Epithelial cell of esophagus (primary cell): ENCODE data around the gene PPP1R14C.

Experiments used
- DNase-seq: peaks from one replicate; pipeline ENCODE4 v3.0.0; 2010; ENCODE audit warnings: low read depth
- H3K4me3 ChIP-seq: 2 replicates; pipeline ENCODE4 v1.5.1; 2011; ENCODE audit warnings: mild to moderate bottlenecking, low read length, control low read depth
- TF ChIP-seq, protein P1 (sequence below): IDR thresholded peaks from 2 replicates; pipeline ENCODE4 v1.5.1; 2011; ENCODE audit warnings: low read depth, mild to moderate bottlenecking, low read length, control low read depth, inconsistent platforms; ENCODE audit not compliant: insufficient read depth; ENCODE audit errors: missing control alignments

Gene PPP1R14C

GRCh38 chr6:150163970-150164369 lies 21.1 kb downstream of the PPP1R14C start:
- TF ChIP-seq, protein P1, sequence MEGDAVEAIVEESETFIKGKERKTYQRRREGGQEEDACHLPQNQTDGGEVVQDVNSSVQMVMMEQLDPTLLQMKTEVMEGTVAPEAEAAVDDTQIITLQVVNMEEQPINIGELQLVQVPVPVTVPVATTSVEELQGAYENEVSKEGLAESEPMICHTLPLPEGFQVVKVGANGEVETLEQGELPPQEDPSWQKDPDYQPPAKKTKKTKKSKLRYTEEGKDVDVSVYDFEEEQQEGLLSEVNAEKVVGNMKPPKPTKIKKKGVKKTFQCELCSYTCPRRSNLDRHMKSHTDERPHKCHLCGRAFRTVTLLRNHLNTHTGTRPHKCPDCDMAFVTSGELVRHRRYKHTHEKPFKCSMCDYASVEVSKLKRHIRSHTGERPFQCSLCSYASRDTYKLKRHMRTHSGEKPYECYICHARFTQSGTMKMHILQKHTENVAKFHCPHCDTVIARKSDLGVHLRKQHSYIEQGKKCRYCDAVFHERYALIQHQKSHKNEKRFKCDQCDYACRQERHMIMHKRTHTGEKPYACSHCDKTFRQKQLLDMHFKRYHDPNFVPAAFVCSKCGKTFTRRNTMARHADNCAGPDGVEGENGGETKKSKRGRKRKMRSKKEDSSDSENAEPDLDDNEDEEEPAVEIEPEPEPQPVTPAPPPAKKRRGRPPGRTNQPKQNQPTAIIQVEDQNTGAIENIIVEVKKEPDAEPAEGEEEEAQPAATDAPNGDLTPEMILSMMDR, result no peak
- no peak overlapping the region for H3K4me3 ChIP-seq
- no peak for DNase-seq

DNA sequence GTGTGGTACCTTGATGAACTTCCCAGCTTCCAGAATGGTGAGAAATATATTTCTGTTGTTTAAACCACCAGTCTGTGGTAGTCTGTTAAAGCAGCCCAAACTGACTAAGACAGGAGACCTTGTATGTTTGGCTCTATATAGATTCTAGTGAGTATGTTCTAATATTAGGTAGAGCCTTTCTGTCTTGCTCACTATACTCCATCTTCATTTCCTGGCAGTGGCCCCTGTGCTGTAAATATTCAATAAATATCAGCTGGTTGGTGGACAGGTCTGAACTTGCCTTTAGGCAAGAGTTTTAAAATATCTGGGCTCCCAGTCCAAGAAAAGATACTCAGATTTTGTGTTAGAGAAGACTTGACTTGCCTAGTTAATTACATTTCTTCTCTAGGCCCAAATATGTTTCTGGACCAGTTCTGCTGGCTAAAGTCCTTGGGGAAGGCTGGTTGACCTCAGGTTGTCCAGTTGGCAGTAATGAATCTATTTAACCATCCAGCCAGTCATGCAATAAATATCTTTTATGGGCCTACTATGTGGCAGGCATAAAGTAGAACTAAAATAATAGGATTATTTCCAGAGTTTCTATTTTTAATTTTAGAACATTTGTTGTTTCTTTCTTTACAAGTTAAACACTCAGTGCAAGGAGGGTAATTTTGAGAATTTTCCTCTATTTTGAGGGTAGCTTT lies 22.3 kb downstream of the PPP1R14C start:
- no peak overlapping the region for H3K4me3 ChIP-seq
- TF ChIP-seq, protein P1, result no peak
- DNase-seq, result peak; percentile 69

GRCh38 chr6:150167479-150167873 lies 24.6 kb downstream of the PPP1R14C start:
- no peak overlapping the region for H3K4me3 ChIP-seq
- TF ChIP-seq, protein P1, result no peak
- DNase-seq, result no peak

DNA sequence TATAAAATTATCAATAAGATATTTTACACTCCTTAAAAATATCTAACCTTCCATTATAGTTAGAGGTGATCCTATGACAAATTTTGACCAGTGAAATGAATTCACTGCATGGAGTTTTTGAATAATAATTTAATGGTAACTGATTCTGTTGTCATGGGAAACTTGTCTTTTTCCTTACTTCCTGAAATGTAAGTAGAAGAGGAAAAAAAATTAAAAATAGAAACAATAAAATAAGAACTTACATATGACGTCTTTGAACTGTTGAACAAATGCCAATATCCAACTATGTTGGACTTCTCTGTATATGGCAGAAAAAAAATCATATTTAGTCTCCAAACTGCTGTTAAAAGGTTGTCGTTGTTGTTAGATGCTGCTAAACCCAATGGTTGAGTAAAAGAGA lies 26.3 kb downstream of the PPP1R14C start:
- TF ChIP-seq, protein P1, result no peak

DNA sequence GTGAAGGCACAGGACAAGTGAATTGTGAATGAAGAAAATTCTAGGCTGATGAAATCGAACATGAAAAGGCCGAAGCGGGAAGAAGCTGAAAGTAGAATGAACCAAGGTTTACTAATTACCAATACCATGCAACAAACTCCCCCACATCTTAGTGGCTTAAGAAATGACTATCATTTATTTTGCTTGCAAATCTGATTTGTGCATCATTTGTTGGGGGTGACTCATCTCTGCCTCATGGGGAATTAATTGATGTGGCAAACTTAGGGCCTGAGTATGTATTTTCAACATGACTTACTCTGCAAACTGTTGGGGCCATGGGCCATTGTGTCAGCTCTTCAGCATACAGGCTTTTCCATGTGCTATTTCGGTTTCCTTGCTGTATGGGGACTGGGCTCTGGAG lies 26.8 kb downstream of the PPP1R14C start:
- no peak overlapping the region for H3K4me3 ChIP-seq
- DNase-seq, result peak; percentile 95
- TF ChIP-seq, protein P1, result no peak

More for the DNA sequence above, 26.3 kb downstream of the PPP1R14C start:
- no peak overlapping the region for H3K4me3 ChIP-seq
- no peak for DNase-seq

GRCh38 chr6:150172929-150173328 lies 30.1 kb downstream of the PPP1R14C start:
- TF ChIP-seq, protein P1, result no peak
- DNase-seq, result no peak

DNA sequence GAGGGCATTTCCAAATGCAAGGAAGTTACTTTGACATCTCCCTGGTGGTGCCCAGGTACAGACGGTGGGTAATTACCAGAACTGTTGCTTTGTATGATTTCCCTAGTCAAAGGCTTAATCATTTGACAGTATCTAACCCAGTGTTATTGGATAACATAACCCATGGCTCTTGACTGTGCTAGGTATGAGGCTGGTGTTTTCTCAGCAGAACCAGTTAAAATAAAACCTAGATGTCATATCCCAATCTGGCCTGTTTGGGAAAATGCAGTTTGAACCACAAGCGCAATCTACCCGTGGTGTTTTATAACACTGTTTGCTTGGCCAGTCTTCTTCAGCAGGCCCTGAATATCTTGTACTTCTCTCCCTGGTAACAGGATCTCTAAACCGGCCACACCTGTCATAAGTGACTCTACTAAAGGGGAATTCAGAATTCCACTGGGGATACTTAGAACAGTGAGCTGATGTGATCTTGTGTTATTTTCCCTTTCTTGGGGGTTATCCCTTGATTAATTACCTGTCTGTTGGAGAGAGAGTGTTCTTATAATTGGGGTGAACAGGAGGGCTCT lies 32.8 kb downstream of the PPP1R14C start:
- DNase-seq, result no peak
- TF ChIP-seq, protein P1, result no peak
- H3K4me3 ChIP-seq, result no peak overlapping the region

More at GRCh38 chr6:150172929-150173328, 30.1 kb downstream of the PPP1R14C start:
- H3K4me3 ChIP-seq, result no peak overlapping the region
